HepG2 (cell line): Measurements from ENCODE around the gene AP2B1. TPM values are rescaled to one million over a fixed set of nuclear protein-coding genes. Genes with fewer than 3 reads are reported as not detected.

ENCODE experiments used
- ATAC-seq: fragments of 200-7000 bp; cut with Tn5 transposase; 3 replicates; pipeline ENCODE4 v1.9.1; 2020; ENCODE audit warnings: mild to moderate bottlenecking, moderate library complexity
- BruUV-seq: library from RNA; stranded (reverse); fragments of 400-500 nt; replicated peaks from 2 replicates; lab custom pipeline; 2021; lab: Mats Ljungman, UMichigan
- CTCF ChIA-PET: fragments of 300-600 bp; formaldehyde crosslinking; extraction: SDS; loops from one replicate; lab custom pipeline; 2021; ENCODE audit warnings: low total read pairs, inconsistent platforms, low intra/inter-chr PET ratio; lab: Yijun Ruan, JAX
- POLR2A ChIA-PET: fragments of 350-600 bp; sonication (Branson Sonifier 250); formaldehyde crosslinking; loops from one replicate; lab custom pipeline; 2020; ENCODE audit warnings: antibody characterized with exemption, inconsistent platforms; lab: Yijun Ruan, JAX
- DNase-seq: peaks from one replicate; pipeline ENCODE4 v3.0.0-alpha.2; 2015; ENCODE audit warnings: low spot score
- FAIRE-seq: peaks from 3 replicates; lab custom pipeline; 2011; peaks lifted over from hg19 to GRCh38; lab: Jason Lieb, UNC
- H2AFZ ChIP-seq: one replicate; pipeline ENCODE4 v1.6.1; 2011; ENCODE audit warnings: low read length, inconsistent platforms
- H3K27ac ChIP-seq: fragments of 300-600 bp; 3 replicates; pipeline ENCODE4 v1.8.0; 2011; ENCODE audit warnings: mixed run types, mild to moderate bottlenecking, mixed read lengths, low read length, inconsistent platforms; ENCODE audit not compliant: insufficient read depth; ENCODE audit errors: extremely low read length
- H3K27me3 ChIP-seq, 2 experiments: fragments of 200-600 bp in 1 of 2; 2 replicates in 1 of 2; 3 replicates in 1 of 2; pipeline versions ENCODE4 v1.6.0 to v1.8.0; 2011; ENCODE audit warnings: low read length in 2 of 2, mild to moderate bottlenecking in 2 of 2, moderate library complexity in 2 of 2, inconsistent platforms in 1 of 2; ENCODE audit not compliant: insufficient read depth in 2 of 2, control insufficient read depth in 1 of 2
- H3K36me3 ChIP-seq, 2 experiments: fragments of 200-600 bp in 1 of 2; replicated peaks in 1 of 2; 2 replicates in 1 of 2; 3 replicates in 1 of 2; pipeline versions ENCODE4 v1.5.1 to v1.8.0; 2011; ENCODE audit warnings: low read length in 2 of 2, inconsistent platforms in 1 of 2; ENCODE audit not compliant: insufficient read depth in 2 of 2, control insufficient read depth in 1 of 2
- H3K4me1 ChIP-seq: 2 replicates; pipeline ENCODE4 v1.5.1; 2012; ENCODE audit warnings: low read length, inconsistent platforms; ENCODE audit not compliant: insufficient read depth
- H3K4me2 ChIP-seq: 2 replicates; pipeline ENCODE4 v1.6.0; 2011; ENCODE audit warnings: low read depth, low read length, inconsistent platforms
- H3K4me3 ChIP-seq, 3 experiments: fragments of 200-600 bp in 1 of 3; sonication (generic), shearing (Covaris generic) in 1 of 3; replicated peaks in 1 of 3; 2 replicates each; pipeline ENCODE4 v1.5.1; 2011 to 2016; ENCODE audit warnings: low read length in 3 of 3, inconsistent platforms in 2 of 3, low read depth in 2 of 3, mild to moderate bottlenecking in 2 of 3, control low read depth in 1 of 3, mixed read lengths in 1 of 3; ENCODE audit not compliant: insufficient read depth in 1 of 3
- H3K79me2 ChIP-seq: one replicate; pipeline ENCODE4 v1.6.1; 2011; ENCODE audit warnings: low read length, inconsistent platforms; ENCODE audit not compliant: insufficient read depth
- H3K9ac ChIP-seq: 2 replicates; pipeline ENCODE4 v1.6.0; 2011; ENCODE audit warnings: mild to moderate bottlenecking, low read depth, low read length, inconsistent platforms; ENCODE audit not compliant: insufficient read depth
- H3K9me3 ChIP-seq: 2 replicates; pipeline ENCODE4 v1.5.1; 2012; ENCODE audit warnings: mild to moderate bottlenecking, low read length
- H4K20me1 ChIP-seq: 2 replicates; pipeline ENCODE4 v1.6.0; 2011; ENCODE audit warnings: inconsistent platforms, mild to moderate bottlenecking, low read length, moderate library complexity; ENCODE audit not compliant: insufficient read depth
- ELF4 ChIP-seq: sonication (generic); formaldehyde crosslinking; IDR thresholded peaks from 2 replicates; pipeline ENCODE4 v1.5.0; 2020; ENCODE audit warnings: missing genetic modification reagents, mild to moderate bottlenecking, moderate library complexity, borderline replicate concordance
- NAIF1 ChIP-seq: sonication (generic); formaldehyde crosslinking; IDR thresholded peaks from 2 replicates; pipeline ENCODE4 v1.5.0; 2020; ENCODE audit warnings: mild to moderate bottlenecking, missing genetic modification reagents, borderline replicate concordance
- NR2F6 ChIP-seq, 2 experiments: IDR thresholded peaks; 2 replicates each; pipeline ENCODE4 v1.6.1; 2016; ENCODE audit warnings: antibody characterized with exemption in 1 of 2, mild to moderate bottlenecking in 1 of 2
- ZBTB7A ChIP-seq: sonication (generic); formaldehyde crosslinking; IDR thresholded peaks from 2 replicates; pipeline ENCODE4 v1.8.0; 2022; ENCODE audit warnings: mild to moderate bottlenecking, missing genetic modification reagents
- ZNF382 ChIP-seq: sonication (generic); formaldehyde crosslinking; IDR thresholded peaks from 2 replicates; pipeline ENCODE4 v1.5.0; 2020; ENCODE audit warnings: missing genetic modification reagents, mild to moderate bottlenecking, borderline replicate concordance
- ZNF703 ChIP-seq: sonication (generic); formaldehyde crosslinking; IDR thresholded peaks from 2 replicates; pipeline ENCODE4 v1.5.1; 2020; ENCODE audit warnings: missing genetic modification reagents, mild to moderate bottlenecking, moderate library complexity, borderline replicate concordance
- WGBS: methylation state at CpG from one replicate; pipeline ENCODE4 v1.1.6; 2017; ENCODE audit warnings: low lambda C conversion rate; 5-methylcytosine and 5-hydroxymethylcytosine counted together
- in situ Hi-C: cut with HindIII; loops from 2 replicates; pipeline ENCODE4 v1.10.0; 2017; ENCODE audit warnings: low pct_unique_long_range_greater_than_20kb; ENCODE audit not compliant: extremely low pct_ligation_motif_present
- intact Hi-C: fragments of 100-400 bp; cut with micrococcal nuclease; formaldehyde crosslinking; loops from one replicate; pipeline ENCODE4 v1.10.0; 2022; ENCODE audit not compliant: unreplicated experiment
- polyA plus RNA-seq, 8 experiments: library from polyadenylated mRNA; depleted of rRNA in 3 of 8; stranded (reverse) in 7 of 8; unstranded in 1 of 8; fragments of >200 nt; fragmentation: Illumina TruSeq in 4 of 8; extraction: Trizol in 4 of 8; gene quantifications; 2 replicates each; pipeline versions ENCODE4 v1.2.1 to v1.2.3, GENCODE V29; 2011 to 2016; ENCODE audit warnings: low read depth in 4 of 8, missing spikeins in 1 of 8, mixed read lengths in 1 of 8; ENCODE audit not compliant: insufficient read depth in 1 of 8
- total RNA-seq, 5 experiments: library from RNA; depleted of rRNA; stranded (reverse); fragments of >200 nt; fragmentation: Illumina TruSeq; extraction: Trizol; gene quantifications; 2 replicates each; pipeline ENCODE4 v1.2.3, GENCODE V29; 2016; ENCODE audit warnings: low read depth in 1 of 5
- TF ChIP-seq, protein P1 (sequence below): conservative IDR thresholded peaks from 2 replicates; pipeline ENCODE4 v1.6.1; 2018; ENCODE audit warnings: missing genetic modification reagents
- TF ChIP-seq, protein P2 (sequence below): sonication (generic); formaldehyde crosslinking; IDR thresholded peaks from 2 replicates; pipeline ENCODE4 v1.4.0; 2020; ENCODE audit warnings: missing genetic modification reagents, borderline replicate concordance
- TF ChIP-seq, protein P3 (sequence below): sonication (generic); formaldehyde crosslinking; IDR thresholded peaks from one replicate; pipeline ENCODE4 v1.5.1; 2020; ENCODE audit warnings: mild to moderate bottlenecking, missing genetic modification reagents; ENCODE audit errors: not compliant biosample characterization

Gene AP2B1
- total and polyA plus RNA-seq, 2 of the 13 experiments (the other 11 are each of a cell fraction or from before 2014, with no cell fraction given): 23.8 to 71.3 TPM

DNA sequence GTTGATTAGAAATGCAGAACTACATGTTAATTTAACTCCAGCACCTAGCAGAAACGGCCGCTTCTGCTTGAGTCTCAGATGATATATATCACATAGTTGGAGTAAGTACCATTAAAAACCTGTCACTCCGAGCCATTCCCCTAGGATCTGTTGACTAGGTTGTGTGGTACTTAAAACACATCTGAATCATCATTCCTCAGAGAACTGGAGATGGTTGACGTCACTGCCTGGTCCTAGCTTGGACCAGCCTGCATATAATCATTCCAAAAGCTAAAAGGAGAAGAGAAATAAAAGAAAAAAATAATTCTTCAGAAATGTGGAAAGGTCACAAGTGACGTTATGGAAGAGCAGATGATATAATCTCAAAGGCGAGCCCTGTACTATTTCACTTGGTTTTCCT is 113.0 kb downstream of the AP2B1 start (continued):
- TF ChIP-seq, protein P1, sequence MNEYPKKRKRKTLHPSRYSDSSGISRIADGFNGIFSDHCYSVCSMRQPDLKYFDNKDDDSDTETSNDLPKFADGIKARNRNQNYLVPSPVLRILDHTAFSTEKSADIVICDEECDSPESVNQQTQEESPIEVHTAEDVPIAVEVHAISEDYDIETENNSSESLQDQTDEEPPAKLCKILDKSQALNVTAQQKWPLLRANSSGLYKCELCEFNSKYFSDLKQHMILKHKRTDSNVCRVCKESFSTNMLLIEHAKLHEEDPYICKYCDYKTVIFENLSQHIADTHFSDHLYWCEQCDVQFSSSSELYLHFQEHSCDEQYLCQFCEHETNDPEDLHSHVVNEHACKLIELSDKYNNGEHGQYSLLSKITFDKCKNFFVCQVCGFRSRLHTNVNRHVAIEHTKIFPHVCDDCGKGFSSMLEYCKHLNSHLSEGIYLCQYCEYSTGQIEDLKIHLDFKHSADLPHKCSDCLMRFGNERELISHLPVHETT: no peak
- TF ChIP-seq ELF4 (CRISPR knock-in tag): no peak
- TF ChIP-seq, protein P2, sequence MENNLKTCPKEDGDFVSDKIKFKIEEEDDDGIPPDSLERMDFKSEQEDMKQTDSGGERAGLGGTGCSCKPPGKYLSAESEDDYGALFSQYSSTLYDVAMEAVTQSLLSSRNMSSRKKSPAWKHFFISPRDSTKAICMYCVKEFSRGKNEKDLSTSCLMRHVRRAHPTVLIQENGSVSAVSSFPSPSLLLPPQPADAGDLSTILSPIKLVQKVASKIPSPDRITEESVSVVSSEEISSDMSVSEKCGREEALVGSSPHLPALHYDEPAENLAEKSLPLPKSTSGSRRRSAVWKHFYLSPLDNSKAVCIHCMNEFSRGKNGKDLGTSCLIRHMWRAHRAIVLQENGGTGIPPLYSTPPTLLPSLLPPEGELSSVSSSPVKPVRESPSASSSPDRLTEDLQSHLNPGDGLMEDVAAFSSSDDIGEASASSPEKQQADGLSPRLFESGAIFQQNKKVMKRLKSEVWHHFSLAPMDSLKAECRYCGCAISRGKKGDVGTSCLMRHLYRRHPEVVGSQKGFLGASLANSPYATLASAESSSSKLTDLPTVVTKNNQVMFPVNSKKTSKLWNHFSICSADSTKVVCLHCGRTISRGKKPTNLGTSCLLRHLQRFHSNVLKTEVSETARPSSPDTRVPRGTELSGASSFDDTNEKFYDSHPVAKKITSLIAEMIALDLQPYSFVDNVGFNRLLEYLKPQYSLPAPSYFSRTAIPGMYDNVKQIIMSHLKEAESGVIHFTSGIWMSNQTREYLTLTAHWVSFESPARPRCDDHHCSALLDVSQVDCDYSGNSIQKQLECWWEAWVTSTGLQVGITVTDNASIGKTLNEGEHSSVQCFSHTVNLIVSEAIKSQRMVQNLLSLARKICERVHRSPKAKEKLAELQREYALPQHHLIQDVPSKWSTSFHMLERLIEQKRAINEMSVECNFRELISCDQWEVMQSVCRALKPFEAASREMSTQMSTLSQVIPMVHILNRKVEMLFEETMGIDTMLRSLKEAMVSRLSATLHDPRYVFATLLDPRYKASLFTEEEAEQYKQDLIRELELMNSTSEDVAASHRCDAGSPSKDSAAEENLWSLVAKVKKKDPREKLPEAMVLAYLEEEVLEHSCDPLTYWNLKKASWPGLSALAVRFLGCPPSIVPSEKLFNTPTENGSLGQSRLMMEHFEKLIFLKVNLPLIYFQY (CRISPR knock-in tag): no peak
- no peak for TF ChIP-seq ZBTB7A (CRISPR knock-in tag)

DNA sequence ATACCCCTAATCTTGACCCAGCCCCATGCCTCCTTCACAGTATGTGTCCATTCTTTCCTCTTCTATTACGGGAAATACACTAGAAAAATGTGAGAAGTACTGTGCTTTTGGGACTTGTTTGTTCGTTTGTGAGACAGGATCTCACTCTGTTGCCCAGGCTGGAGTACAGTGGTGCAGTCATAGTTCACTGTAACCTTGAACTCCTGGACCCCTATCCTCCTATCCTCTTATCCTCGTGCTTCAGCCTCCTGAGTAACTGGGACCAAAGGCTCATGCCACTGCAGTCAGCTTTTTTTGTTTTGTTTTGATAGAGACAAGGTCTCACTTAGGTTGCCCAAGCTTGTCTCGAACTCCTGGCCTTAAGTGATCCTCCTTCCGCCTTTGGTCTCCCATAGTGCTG is 114.4 kb downstream of the AP2B1 start:
- in situ Hi-C loops: loop anchor here (25.0 kb wide), 1 partner anchor 111 kb away; the partner anchor contains the start of gene TAF15
- no peak for FAIRE-seq
- no peak for DNase-seq
- no peak for TF ChIP-seq ZNF382 (CRISPR knock-in tag)
- TF ChIP-seq, protein P3, sequence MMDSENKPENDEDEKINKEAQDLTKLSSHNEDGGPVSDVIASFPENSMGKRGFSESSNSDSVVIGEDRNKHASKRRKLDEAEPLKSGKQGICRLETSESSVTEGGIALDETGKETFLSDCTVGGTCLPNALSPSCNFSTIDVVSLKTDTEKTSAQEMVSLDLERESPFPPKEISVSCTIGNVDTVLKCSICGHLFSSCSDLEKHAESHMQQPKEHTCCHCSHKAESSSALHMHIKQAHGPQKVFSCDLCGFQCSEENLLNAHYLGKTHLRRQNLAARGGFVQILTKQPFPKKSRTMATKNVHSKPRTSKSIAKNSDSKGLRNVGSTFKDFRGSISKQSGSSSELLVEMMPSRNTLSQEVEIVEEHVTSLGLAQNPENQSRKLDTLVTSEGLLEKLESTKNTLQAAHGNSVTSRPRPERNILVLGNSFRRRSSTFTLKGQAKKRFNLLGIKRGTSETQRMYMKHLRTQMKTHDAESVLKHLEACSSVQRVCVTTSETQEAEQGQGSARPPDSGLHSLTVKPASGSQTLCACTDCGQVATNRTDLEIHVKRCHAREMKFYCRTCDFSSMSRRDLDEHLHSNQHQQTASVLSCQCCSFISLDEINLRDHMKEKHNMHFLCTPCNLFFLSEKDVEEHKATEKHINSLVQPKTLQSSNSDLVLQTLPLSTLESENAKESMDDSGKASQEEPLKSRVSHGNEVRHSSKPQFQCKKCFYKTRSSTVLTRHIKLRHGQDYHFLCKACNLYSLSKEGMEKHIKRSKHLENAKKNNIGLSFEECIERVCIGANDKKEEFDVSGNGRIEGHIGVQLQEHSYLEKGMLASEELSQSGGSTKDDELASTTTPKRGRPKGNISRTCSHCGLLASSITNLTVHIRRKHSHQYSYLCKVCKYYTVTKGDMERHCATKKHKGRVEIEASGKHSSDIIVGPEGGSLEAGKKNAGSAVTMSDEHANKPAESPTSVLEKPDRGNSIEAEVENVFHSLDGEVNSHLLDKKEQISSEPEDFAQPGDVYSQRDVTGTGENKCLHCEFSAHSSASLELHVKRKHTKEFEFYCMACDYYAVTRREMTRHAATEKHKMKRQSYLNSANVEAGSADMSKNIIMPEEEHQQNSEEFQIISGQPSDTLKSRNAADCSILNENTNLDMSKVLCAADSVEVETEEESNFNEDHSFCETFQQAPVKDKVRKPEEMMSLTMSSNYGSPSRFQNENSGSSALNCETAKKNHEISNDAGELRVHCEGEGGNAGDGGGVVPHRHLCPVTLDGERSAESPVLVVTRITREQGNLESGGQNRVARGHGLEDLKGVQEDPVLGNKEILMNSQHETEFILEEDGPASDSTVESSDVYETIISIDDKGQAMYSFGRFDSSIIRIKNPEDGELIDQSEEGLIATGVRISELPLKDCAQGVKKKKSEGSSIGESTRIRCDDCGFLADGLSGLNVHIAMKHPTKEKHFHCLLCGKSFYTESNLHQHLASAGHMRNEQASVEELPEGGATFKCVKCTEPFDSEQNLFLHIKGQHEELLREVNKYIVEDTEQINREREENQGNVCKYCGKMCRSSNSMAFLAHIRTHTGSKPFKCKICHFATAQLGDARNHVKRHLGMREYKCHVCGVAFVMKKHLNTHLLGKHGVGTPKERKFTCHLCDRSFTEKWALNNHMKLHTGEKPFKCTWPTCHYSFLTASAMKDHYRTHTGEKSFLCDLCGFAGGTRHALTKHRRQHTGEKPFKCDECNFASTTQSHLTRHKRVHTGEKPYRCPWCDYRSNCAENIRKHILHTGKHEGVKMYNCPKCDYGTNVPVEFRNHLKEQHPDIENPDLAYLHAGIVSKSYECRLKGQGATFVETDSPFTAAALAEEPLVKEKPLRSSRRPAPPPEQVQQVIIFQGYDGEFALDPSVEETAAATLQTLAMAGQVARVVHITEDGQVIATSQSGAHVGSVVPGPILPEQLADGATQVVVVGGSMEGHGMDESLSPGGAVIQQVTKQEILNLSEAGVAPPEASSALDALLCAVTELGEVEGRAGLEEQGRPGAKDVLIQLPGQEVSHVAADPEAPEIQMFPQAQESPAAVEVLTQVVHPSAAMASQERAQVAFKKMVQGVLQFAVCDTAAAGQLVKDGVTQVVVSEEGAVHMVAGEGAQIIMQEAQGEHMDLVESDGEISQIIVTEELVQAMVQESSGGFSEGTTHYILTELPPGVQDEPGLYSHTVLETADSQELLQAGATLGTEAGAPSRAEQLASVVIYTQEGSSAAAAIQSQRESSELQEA: no peak
- no peak for TF ChIP-seq NAIF1 (CRISPR knock-in tag)
- no peak for TF ChIP-seq NR2F6 (IDR thresholded peaks at IDR 0.05)
- TF ChIP-seq NR2F6 (CRISPR knock-in tag; IDR thresholded peaks at IDR 0.05): no peak
- no peak for TF ChIP-seq ZNF703 (CRISPR knock-in tag)

More for the DNA sequence above, 114.4 kb downstream of the AP2B1 start:
- Histone ChIP-seq H2AFZ (no peak overlapping the region), H3K79me2 (no peaks in the 10 kb centered on the region), H3K4me1 (peaks cover 16% of the 10 kb centered on the region), H3K9ac (no peak overlapping the region), H3K27me3 (no peaks in the 10 kb centered on the region), H3K36me3 (peaks cover 2 to 9% of the 10 kb centered on the region in 2 experiments; a peak in 4 of 5 replicates), H3K4me2 (no peak overlapping the region), H3K4me3 (no peak overlapping the region), H3K27ac (no peak overlapping the region), H4K20me1 (0 out of 2 replicates have a peak, but pooled peaks cover 4% of the 10 kb centered on the region), H3K9me3 (no peaks in the 10 kb centered on the region)
- no peak for ATAC-seq
- BruUV-seq: no TSS peak
- intact Hi-C loops: no loop called here
- POLR2A ChIA-PET: no interaction called here
- CTCF ChIA-PET: no interaction called here
- WGBS: 80% methylated on average over 5 of the region's 5 CpGs
